Measurements from ENCODE around the gene KLHL2. TPM values are rescaled to one million over a fixed set of nuclear protein-coding genes. Genes with fewer than 3 reads are reported as not detected.

KLHL2 gene
- total RNA-seq, 1 experiment from 2014 or later, result 23.7 TPM

- Histone ChIP-seq H3K4me1 (ENCODE audit: insufficient read depth, low read length, poor library complexity, severe bottlenecking) (no peaks in the 10 kb centered on the region), H3K27me3 (replicated peaks; ENCODE audit: insufficient read depth, low read depth, low read length, poor library complexity) (no peaks in the 10 kb centered on the region), H3K36me3 (ENCODE audit: insufficient read depth, low read length, poor library complexity, severe bottlenecking) (no peaks in the 10 kb centered on the region), H3K9me3 (ENCODE audit: low read depth, low read length, poor library complexity, severe bottlenecking) (no peaks in the 10 kb centered on the region), H3K4me3 (ENCODE audit: low read depth, low read length, poor library complexity, severe bottlenecking) (no peak overlapping the region), H3K27ac (ENCODE audit: low read depth, low read length, poor library complexity, severe bottlenecking) (no peak overlapping the region)
- TF ChIP-seq, protein P1, sequence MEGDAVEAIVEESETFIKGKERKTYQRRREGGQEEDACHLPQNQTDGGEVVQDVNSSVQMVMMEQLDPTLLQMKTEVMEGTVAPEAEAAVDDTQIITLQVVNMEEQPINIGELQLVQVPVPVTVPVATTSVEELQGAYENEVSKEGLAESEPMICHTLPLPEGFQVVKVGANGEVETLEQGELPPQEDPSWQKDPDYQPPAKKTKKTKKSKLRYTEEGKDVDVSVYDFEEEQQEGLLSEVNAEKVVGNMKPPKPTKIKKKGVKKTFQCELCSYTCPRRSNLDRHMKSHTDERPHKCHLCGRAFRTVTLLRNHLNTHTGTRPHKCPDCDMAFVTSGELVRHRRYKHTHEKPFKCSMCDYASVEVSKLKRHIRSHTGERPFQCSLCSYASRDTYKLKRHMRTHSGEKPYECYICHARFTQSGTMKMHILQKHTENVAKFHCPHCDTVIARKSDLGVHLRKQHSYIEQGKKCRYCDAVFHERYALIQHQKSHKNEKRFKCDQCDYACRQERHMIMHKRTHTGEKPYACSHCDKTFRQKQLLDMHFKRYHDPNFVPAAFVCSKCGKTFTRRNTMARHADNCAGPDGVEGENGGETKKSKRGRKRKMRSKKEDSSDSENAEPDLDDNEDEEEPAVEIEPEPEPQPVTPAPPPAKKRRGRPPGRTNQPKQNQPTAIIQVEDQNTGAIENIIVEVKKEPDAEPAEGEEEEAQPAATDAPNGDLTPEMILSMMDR (conservative IDR thresholded peaks at IDR 0.05; ENCODE audit: low read depth, low read length), result no peak
- no peak for TF ChIP-seq EZH2 (IDR thresholded peaks at IDR 0.05; ENCODE audit: borderline replicate concordance, low read depth, low read length, poor library complexity, severe bottlenecking)
- ChIA-PET POLR2A (ENCODE audit: low non-redundant PET) (no interaction called here), CTCF (no interaction called here)
- intact Hi-C loops (cut with micrococcal nuclease; ENCODE audit: unreplicated experiment), result no loop called here
- no peak for DNase-seq (ENCODE audit: low spot score)
- BruUV-seq (replicated peaks), result no TSS peak
Measured at GRCh38 chr4:165308166-165308565, 100.8 kb downstream of the KLHL2 start.

GRCh38 chr4:165308606-165309005, 101.2 kb downstream of the KLHL2 start:
- intact Hi-C loops (cut with micrococcal nuclease; ENCODE audit: unreplicated experiment), result no loop called here
- BruUV-seq (replicated peaks), result no TSS peak
- ChIA-PET CTCF (no interaction called here), POLR2A (ENCODE audit: low non-redundant PET) (no interaction called here)
- TF ChIP-seq, protein P1 (conservative IDR thresholded peaks at IDR 0.05; ENCODE audit: low read depth, low read length), result no peak
- no peak for TF ChIP-seq EZH2 (IDR thresholded peaks at IDR 0.05; ENCODE audit: borderline replicate concordance, low read depth, low read length, poor library complexity, severe bottlenecking)
- DNase-seq (ENCODE audit: low spot score), result no peak
- Histone ChIP-seq H3K4me1 (ENCODE audit: insufficient read depth, low read length, poor library complexity, severe bottlenecking) (no peaks in the 10 kb centered on the region), H3K36me3 (ENCODE audit: insufficient read depth, low read length, poor library complexity, severe bottlenecking) (no peaks in the 10 kb centered on the region), H3K27ac (ENCODE audit: low read depth, low read length, poor library complexity, severe bottlenecking) (no peak overlapping the region), H3K4me3 (ENCODE audit: low read depth, low read length, poor library complexity, severe bottlenecking) (no peak overlapping the region), H3K9me3 (ENCODE audit: low read depth, low read length, poor library complexity, severe bottlenecking) (no peaks in the 10 kb centered on the region), H3K27me3 (replicated peaks; ENCODE audit: insufficient read depth, low read depth, low read length, poor library complexity) (no peaks in the 10 kb centered on the region)

DNA sequence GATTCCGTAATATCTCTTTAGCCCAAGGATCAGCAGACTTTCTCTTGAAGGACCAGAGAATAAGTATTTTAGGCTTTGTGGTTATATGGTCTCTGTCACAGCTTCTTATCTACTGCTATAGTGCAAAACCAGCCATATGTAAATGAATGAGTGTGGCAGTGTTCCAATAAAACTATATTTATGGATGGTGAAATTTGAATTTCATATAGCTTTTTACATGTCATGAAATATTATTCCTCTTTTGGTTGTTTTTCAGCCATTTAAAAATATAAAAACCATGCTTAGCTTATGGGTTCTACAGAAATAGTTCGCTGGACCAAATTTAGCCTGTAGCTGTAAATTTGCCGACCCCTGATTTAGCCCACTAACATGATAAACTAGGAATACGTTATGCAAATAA, 102.1 kb downstream of the KLHL2 start:
- DNase-seq (ENCODE audit: low spot score), result no peak
- CTCF ChIA-PET, result no interaction called here

More for the DNA sequence above, 102.1 kb downstream of the KLHL2 start:
- Histone ChIP-seq H3K36me3 (ENCODE audit: insufficient read depth, low read length, poor library complexity, severe bottlenecking) (no peaks in the 10 kb centered on the region), H3K27ac (ENCODE audit: low read depth, low read length, poor library complexity, severe bottlenecking) (no peak overlapping the region), H3K9me3 (ENCODE audit: low read depth, low read length, poor library complexity, severe bottlenecking) (no peaks in the 10 kb centered on the region), H3K4me3 (ENCODE audit: low read depth, low read length, poor library complexity, severe bottlenecking) (no peak overlapping the region), H3K4me1 (ENCODE audit: insufficient read depth, low read length, poor library complexity, severe bottlenecking) (no peaks in the 10 kb centered on the region), H3K27me3 (replicated peaks; ENCODE audit: insufficient read depth, low read depth, low read length, poor library complexity) (no peaks in the 10 kb centered on the region)
- BruUV-seq (replicated peaks), result no TSS peak
- intact Hi-C loops (cut with micrococcal nuclease; ENCODE audit: unreplicated experiment), result no loop called here
- POLR2A ChIA-PET (ENCODE audit: low non-redundant PET), result no interaction called here
- TF ChIP-seq EZH2 (IDR thresholded peaks at IDR 0.05; ENCODE audit: borderline replicate concordance, low read depth, low read length, poor library complexity, severe bottlenecking), result no peak
- TF ChIP-seq, protein P1 (conservative IDR thresholded peaks at IDR 0.05; ENCODE audit: low read depth, low read length), result no peak
